Aorta (tissue), 5 donors: Measurements from ENCODE around the gene FAM174B. TPM values are rescaled to one million over a fixed set of nuclear protein-coding genes. Genes with fewer than 3 reads are reported as not detected.

Experiments used
- ATAC-seq: fragments of 200-7000 bp; cut with Tn5 transposase; one replicate; pipeline ENCODE4 v1.9.1; 2022; ENCODE audit warnings: moderate library complexity; ENCODE audit not compliant: low FRiP score
- DNase-seq, 2 donors: peaks; one replicate each; pipeline ENCODE4 v3.0.0-alpha.2; 2020
- H3K27ac ChIP-seq, 2 donors: one replicate each; pipeline ENCODE4 v1.5.1; 2013; ENCODE audit warnings: low read length in 2 of 2, mild to moderate bottlenecking in 2 of 2, moderate library complexity in 2 of 2, control low read depth in 1 of 2, inconsistent platforms in 1 of 2, low read depth in 1 of 2
- H3K27me3 ChIP-seq, 2 donors: one replicate each; pipeline ENCODE4 v1.6.1; 2013; ENCODE audit warnings: control low read depth in 1 of 2, low read length in 1 of 2, mild to moderate bottlenecking in 1 of 2, moderate library complexity in 1 of 2; ENCODE audit not compliant: insufficient read depth in 2 of 2, control insufficient read depth in 1 of 2
- H3K36me3 ChIP-seq, 2 donors: one replicate each; pipeline ENCODE4 v1.6.1; 2013; ENCODE audit warnings: control low read depth in 1 of 2, low read length in 1 of 2, mild to moderate bottlenecking in 1 of 2; ENCODE audit not compliant: insufficient read depth in 2 of 2, control insufficient read depth in 1 of 2
- H3K4me1 ChIP-seq, 2 donors: one replicate each; pipeline ENCODE4 v1.6.1; 2013; ENCODE audit warnings: low read length in 2 of 2, control low read depth in 1 of 2, mild to moderate bottlenecking in 1 of 2, moderate library complexity in 1 of 2; ENCODE audit not compliant: insufficient read depth in 2 of 2, control insufficient read depth in 1 of 2
- H3K4me3 ChIP-seq, 2 donors: one replicate each; pipeline ENCODE4 v1.5.1; 2013; ENCODE audit warnings: low read length in 2 of 2, control low read depth in 1 of 2, mild to moderate bottlenecking in 1 of 2
- H3K9me3 ChIP-seq: one replicate; pipeline ENCODE4 v1.6.1; 2013; ENCODE audit warnings: mild to moderate bottlenecking, low read length; ENCODE audit not compliant: control insufficient read depth
- WGBS, 2 donors: extraction: QIAGEN DNeasy Blood & Tissue Kit; methylation state at CpG; one replicate each; pipeline ENCODE4 v1.1.7; 2013; 5-methylcytosine and 5-hydroxymethylcytosine counted together
- intact Hi-C, 2 donors: fragments of 100-400 bp; cut with DNase I; formaldehyde crosslinking; loops; one replicate each; pipeline versions ENCODE4 v1.14.2 to v1.15.0; 2022
- polyA plus RNA-seq, 2 donors: library from polyadenylated mRNA; stranded (reverse); fragments of 200-250 nt; gene quantifications; one replicate each; pipeline ENCODE4 v1.2.3, GENCODE V29; 2013
- total RNA-seq, 2 donors: library from RNA; stranded (reverse); fragmentation: NEBNext Ultra II Directional; extraction: Animal tissue kit (Norgen Biotek cat#: 25700); gene quantifications; one replicate each; pipeline ENCODE4 v1.2.1, GENCODE V29; 2021
- donor health status: healthy with polysubstance abuse.
- donor health status: Bipolar disorder and iron deficiency.
- donor health status: DM: no; HTN: no; CAD: no.
- donor health status: DM: no; HTN: no; CAD: no.
- donor health status: DM: yes; HTN: yes; CAD: no.

Gene FAM174B
- total and polyA plus RNA-seq, 4 donors, result 3.3 to 16.0 (median 10.3) TPM; not detected in 1

DNA sequence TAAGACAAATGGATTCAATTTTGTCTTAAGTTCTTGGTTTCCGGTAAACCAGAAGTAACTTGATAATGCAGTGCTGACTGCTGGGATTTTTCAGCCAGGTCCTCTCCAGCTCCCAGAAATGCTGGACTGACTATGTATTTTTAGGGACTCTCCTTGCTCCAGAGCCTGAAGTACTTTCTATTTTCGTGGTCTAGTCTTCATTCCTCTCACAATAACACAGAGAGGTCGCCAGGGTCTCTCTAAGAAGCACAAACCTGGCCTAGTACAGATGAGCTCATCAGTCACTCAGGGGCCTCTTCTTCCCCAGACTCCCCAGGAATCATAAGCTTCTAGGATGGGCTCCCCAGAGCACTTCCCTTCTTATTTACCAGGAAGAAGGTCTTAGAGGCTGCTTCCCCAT lies 85.8 kb downstream of the FAM174B start:
- Histone ChIP-seq H3K4me3 (no peak overlapping the region), H3K9me3 (no peaks in the 10 kb centered on the region), H3K4me1 (no peaks in the 10 kb centered on the region), H3K27me3 (no peaks in the 10 kb centered on the region), H3K36me3 (no peaks in the 10 kb centered on the region), H3K27ac (no peak overlapping the region)
- ATAC-seq, result no peak
- WGBS, 2 donors, result 43 to 61% methylated on average over 3 of the region's 3 CpGs
- DNase-seq, result no peak
- intact Hi-C loops, result no loop called here

Other genes with a start within 250 kb of the FAM174B start
- 100 to 1,000 TPM; 120 to 144 TPM for gene CHD2, start 244.5 kb upstream of the FAM174B start, total RNA-seq
- gene CHD2, start 244.5 kb upstream of the FAM174B start, polyA plus RNA-seq, result 10 to 100 TPM; 38.0 to 42.6 TPM